ENCODE results near the gene HMX1. TPM values are rescaled to one million over a fixed set of nuclear protein-coding genes. Genes with fewer than 3 reads are reported as not detected.

The HMX1 gene
- total RNA-seq, 1 experiment from 2014 or later, result not detected

DNA sequence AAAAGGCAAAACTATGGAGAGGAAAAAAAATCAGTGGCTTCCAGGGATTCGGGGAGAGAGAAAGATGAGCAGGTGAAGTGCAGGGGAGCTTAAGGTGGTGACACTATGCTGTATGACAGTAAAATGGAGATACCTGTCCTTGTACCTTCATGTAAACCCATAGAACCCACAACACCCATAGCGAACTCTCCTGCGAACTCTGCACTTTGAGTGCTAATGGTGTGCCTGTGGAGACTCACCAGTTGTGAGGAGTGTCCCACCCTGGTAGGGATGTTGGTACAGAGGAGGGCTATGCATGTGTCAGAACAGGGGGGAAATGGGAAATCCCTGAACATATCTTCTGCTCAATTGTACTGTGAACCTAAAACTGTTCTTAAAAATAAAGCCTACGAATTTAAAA is 42.8 kb downstream of the HMX1 start:
- Histone ChIP-seq H3K4me2 (ENCODE audit: low read length) (no peak overlapping the region), H3F3A (ENCODE audit: low read length, unreplicated experiment) (no peaks in the 10 kb centered on the region), H3K9ac (ENCODE audit: low read length) (no peak overlapping the region), H3K27ac (ENCODE audit: low read length) (no peak overlapping the region), H3K36me3 (ENCODE audit: low read depth, low read length) (no peaks in the 10 kb centered on the region), H3K27me3 (ENCODE audit: low read length) (no peaks in the 10 kb centered on the region; the same call in 1 of the 2 replicates), H3K9me3 (ENCODE audit: low read length) (no peaks in the 10 kb centered on the region), H3K4me3 (ENCODE audit: low read length) (no peak overlapping the region), H3K4me1 (ENCODE audit: insufficient read depth, low read length) (no peaks in the 10 kb centered on the region), H3K9me2 (replicated peaks; ENCODE audit: low read length) (no peaks in the 10 kb centered on the region), H4K20me1 (ENCODE audit: low read length) (no peaks in the 10 kb centered on the region), H2AFZ (ENCODE audit: low read length) (no peak overlapping the region), H3K79me2 (ENCODE audit: low read length) (no peaks in the 10 kb centered on the region)
- TF ChIP-seq EZH2phosphoT487 (IDR thresholded peaks at IDR 0.05; ENCODE audit: borderline replicate concordance, low read length) (no peak), EZH2 (IDR thresholded peaks at IDR 0.05; ENCODE audit: low read length, unreplicated experiment) (no peak)
- TF ChIP-seq, protein P1, sequence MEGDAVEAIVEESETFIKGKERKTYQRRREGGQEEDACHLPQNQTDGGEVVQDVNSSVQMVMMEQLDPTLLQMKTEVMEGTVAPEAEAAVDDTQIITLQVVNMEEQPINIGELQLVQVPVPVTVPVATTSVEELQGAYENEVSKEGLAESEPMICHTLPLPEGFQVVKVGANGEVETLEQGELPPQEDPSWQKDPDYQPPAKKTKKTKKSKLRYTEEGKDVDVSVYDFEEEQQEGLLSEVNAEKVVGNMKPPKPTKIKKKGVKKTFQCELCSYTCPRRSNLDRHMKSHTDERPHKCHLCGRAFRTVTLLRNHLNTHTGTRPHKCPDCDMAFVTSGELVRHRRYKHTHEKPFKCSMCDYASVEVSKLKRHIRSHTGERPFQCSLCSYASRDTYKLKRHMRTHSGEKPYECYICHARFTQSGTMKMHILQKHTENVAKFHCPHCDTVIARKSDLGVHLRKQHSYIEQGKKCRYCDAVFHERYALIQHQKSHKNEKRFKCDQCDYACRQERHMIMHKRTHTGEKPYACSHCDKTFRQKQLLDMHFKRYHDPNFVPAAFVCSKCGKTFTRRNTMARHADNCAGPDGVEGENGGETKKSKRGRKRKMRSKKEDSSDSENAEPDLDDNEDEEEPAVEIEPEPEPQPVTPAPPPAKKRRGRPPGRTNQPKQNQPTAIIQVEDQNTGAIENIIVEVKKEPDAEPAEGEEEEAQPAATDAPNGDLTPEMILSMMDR (conservative IDR thresholded peaks at IDR 0.05; ENCODE audit: low read depth, low read length), result no peak
- ChIA-PET CTCF (interaction anchor here (0.6 kb wide), 1 partner anchor 67 kb away, joined by 3 read pairs; no protein-coding TSS in a partner anchor), POLR2A (ENCODE audit: unreplicated experiment) (no interaction called here)
- BruUV-seq (replicated peaks), result no TSS peak
- DNase-seq (no peak), ATAC-seq (no peak)
- intact Hi-C loops (cut with micrococcal nuclease), result no loop called here

DNA sequence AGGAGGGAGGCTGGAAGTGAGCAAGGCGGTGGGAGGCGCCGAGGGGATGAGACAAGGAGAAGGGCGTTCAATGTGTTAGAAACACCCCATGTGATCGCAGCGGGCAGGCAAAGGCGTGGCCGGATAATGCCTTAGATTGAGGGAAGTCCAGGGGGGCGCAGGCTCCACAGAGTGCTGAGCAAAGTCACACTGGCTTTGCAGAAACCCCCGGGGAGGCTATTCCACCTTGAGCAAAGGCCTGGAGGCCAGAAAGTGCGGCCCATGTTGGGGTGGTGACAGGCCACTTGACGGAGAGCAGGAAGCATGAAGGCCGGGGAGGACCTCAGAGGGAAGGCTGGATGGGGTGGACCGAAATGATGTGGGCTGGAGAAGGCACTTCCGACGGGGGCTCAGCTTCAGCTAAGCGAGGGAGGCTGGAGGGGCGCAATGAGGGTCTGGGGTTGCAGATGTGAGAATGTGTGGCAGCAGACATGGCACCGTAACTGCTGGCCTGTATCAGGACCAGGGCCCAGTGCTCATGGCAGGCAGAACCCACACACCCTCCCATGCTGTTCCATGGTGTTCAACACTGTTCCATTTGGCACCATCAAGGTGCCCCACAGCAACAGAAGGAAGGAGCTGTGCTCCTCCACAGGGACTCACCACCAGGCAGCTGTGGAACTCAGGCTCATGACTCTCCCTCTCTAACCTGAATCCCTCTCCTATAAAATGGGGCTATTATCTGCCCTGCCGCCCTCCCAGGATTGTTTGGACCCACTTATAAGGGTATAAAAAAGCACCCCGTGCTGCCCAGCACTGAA is 50.3 kb downstream of the HMX1 start:
- no peak for DNase-seq
- Histone ChIP-seq H3K27me3 (ENCODE audit: low read length) (no peaks in the 10 kb centered on the region), H4K20me1 (ENCODE audit: low read length) (no peaks in the 10 kb centered on the region), H3K4me3 (ENCODE audit: low read length) (no peak overlapping the region), H3F3A (ENCODE audit: low read length, unreplicated experiment) (no peaks in the 10 kb centered on the region), H3K27ac (ENCODE audit: low read length) (no peak overlapping the region), H3K79me2 (ENCODE audit: low read length) (no peaks in the 10 kb centered on the region), H3K9me3 (ENCODE audit: low read length) (no peaks in the 10 kb centered on the region), H2AFZ (ENCODE audit: low read length) (no peak overlapping the region), H3K4me2 (ENCODE audit: low read length) (no peak overlapping the region), H3K9ac (ENCODE audit: low read length) (no peak overlapping the region), H3K36me3 (ENCODE audit: low read depth, low read length) (no peaks in the 10 kb centered on the region), H3K9me2 (replicated peaks; ENCODE audit: low read length) (no peaks in the 10 kb centered on the region), H3K4me1 (ENCODE audit: insufficient read depth, low read length) (no peaks in the 10 kb centered on the region)
- TF ChIP-seq, protein P1 (conservative IDR thresholded peaks at IDR 0.05; ENCODE audit: low read depth, low read length), result no peak
- TF ChIP-seq EZH2 (IDR thresholded peaks at IDR 0.05; ENCODE audit: low read length, unreplicated experiment), result no peak
- TF ChIP-seq EZH2phosphoT487 (IDR thresholded peaks at IDR 0.05; ENCODE audit: borderline replicate concordance, low read length), result no peak
- BruUV-seq (replicated peaks), result no TSS peak
- no peak for ATAC-seq
- ChIA-PET CTCF (no interaction called here), POLR2A (ENCODE audit: unreplicated experiment) (no interaction called here)
- intact Hi-C loops (cut with micrococcal nuclease), result no loop called here
